Activated T-cell treated with anti-CD3 and anti-CD28 coated beads, Interleukin-2, amount 50 U/mL, for 1 hour (primary cell): ENCODE data around the gene PAIP2.
"Not testable (repeated sequence)": the region's sequence is repeated elsewhere in the genome, so short reads cannot be mapped to it uniquely, and the experiment has no call there.

Experiments used
- DNase-seq: peaks from one replicate; pipeline ENCODE4 v3.0.0-alpha.2; 2020

The PAIP2 gene

GRCh38 chr5:139379626-139380449 is 38.2 kb downstream of the PAIP2 start:
- DNase-seq, result no peak

- no peak for DNase-seq
Observed at GRCh38 chr5:139381837-139382761, 40.4 kb downstream of the PAIP2 start.

- DNase-seq, result no peak
Observed at GRCh38 chr5:139382807-139383206, 41.2 kb downstream of the PAIP2 start.

GRCh38 chr5:139383275-139383992 is 41.8 kb downstream of the PAIP2 start, which contains the start of gene SLC23A1:
Gene SLC23A1 (minus strand): TSS chr5:139383297. CDS start chr5:139383253, 44 bp downstream.
- no peak for DNase-seq

- no peak for DNase-seq
Observed at GRCh38 chr5:139383993-139384590, 42.4 kb downstream of the PAIP2 start.

- no peak for DNase-seq
Observed at GRCh38 chr5:139384591-139385051, 43.0 kb downstream of the PAIP2 start.

- DNase-seq, result peak; percentile 37
Observed at GRCh38 chr5:139385061-139386049, 43.7 kb downstream of the PAIP2 start.

GRCh38 chr5:139386050-139386438 is 44.4 kb downstream of the PAIP2 start:
- DNase-seq, result no peak

GRCh38 chr5:139386956-139387355 is 45.3 kb downstream of the PAIP2 start:
- DNase-seq, result not testable (repeated sequence)

- DNase-seq, result no peak
Observed at GRCh38 chr5:139387611-139388197, 46.0 kb downstream of the PAIP2 start.

- DNase-seq, result no peak
Observed at GRCh38 chr5:139388198-139388821, 46.7 kb downstream of the PAIP2 start.

GRCh38 chr5:139389701-139390638 is 48.3 kb downstream of the PAIP2 start, which contains the start of gene MZB1:
Gene MZB1 (minus strand): TSS chr5:139389913. CDS start chr5:139389856, 57 bp downstream.
- peak; percentile 55 for DNase-seq

GRCh38 chr5:139390639-139391569 is 49.2 kb downstream of the PAIP2 start:
- DNase-seq, result no peak

- no peak for DNase-seq
Observed at GRCh38 chr5:139391570-139392323, 50.1 kb downstream of the PAIP2 start.

GRCh38 chr5:139392324-139392677 is 50.6 kb downstream of the PAIP2 start:
- DNase-seq, result no peak

GRCh38 chr5:139392678-139393496 is 51.2 kb downstream of the PAIP2 start:
- DNase-seq, result peak; percentile 80
